Stimulated activated CD4-positive, alpha-beta T cell treated with anti-CD3 and anti-CD28 coated beads, Interleukin-2, amount 100 ng/mL, for 4 hours (primary cell): ENCODE results near the gene MAP3K5.
"Not testable (repeated sequence)": the region's sequence is repeated elsewhere in the genome, so short reads cannot be mapped to it uniquely, and the experiment has no call there.

Experiments
- DNase-seq: peaks from one replicate; pipeline ENCODE4 v3.0.0-alpha.2; 2020; ENCODE audit warnings: low read depth

Gene MAP3K5

DNA sequence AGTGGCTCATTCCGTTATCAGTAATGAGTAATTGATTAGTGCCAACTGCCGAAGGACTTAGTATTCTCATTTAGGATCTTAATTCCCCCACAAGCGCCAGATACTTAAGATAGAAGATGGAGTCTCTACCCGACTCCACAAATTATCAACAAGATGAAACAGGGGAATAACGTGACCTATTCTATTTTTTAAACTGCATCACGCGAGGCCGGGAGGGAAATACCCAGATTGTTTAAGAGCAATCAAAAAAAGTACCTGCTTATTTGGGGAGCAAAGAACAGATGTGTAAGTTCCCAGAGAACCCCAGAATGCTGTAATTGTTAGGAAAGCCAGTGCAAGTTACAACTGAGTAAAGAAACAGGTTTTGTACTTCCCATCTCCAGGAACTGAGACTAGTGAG, 1.1 kb upstream of the MAP3K5 start:
- DNase-seq = no peak

- DNase-seq = no peak
Measured at GRCh38 chr6:136792095-136792409, 225 bp downstream of the MAP3K5 start.

- DNase-seq = peak; percentile 35
Measured at GRCh38 chr6:136791296-136792094, 782 bp downstream of the MAP3K5 start.

- no peak for DNase-seq
Measured at GRCh38 chr6:136790411-136791295, 1.6 kb downstream of the MAP3K5 start.

- not testable (repeated sequence) for DNase-seq
Measured at GRCh38 chr6:136789440-136789839, 2.8 kb downstream of the MAP3K5 start.

GRCh38 chr6:136788069-136788902, 4.0 kb downstream of the MAP3K5 start:
- no peak for DNase-seq

- DNase-seq = no peak
Measured at GRCh38 chr6:136787726-136788068, 4.6 kb downstream of the MAP3K5 start.

GRCh38 chr6:136786658-136787057, 5.6 kb downstream of the MAP3K5 start:
- DNase-seq = no peak

DNA sequence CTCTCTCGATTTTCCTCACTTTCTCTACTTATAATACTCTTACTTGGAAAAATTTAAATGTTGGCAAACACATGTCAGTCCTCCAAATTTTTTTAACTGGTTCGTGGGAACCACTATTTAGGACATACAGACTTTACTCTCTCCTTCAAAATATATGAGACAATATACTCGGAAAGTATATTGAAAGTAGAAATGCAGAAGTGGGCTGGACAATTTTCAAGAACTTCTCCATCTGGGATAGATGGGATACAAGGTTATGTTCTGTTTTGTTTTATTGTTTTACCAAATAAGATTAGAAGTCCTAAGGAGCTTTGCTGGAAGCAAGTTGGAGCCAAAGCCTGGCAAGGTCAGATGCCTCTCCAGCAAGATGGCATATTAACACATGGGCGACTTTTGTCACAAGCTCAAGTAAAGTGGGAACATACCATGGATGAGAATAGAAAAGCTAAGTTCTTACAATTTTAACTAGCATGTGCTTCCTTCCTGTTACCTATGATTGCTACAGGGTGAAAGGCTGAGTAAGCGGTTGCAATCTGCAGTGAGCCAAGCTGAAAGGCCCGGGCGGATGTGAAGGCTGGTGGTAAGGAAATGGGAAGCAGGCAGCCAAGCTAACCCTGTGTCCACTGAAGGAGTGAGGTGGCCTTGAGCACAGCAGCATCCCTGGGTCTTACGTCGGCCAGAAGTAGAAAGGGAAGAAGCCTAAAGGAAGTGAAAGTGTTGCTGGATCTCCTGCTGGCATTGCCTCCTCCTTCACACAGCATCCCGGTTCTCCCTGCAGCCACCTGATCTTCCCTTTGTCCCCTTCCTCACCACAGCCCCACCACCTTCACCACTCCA, 7.1 kb downstream of the MAP3K5 start:
- DNase-seq = peak; percentile 28

DNA sequence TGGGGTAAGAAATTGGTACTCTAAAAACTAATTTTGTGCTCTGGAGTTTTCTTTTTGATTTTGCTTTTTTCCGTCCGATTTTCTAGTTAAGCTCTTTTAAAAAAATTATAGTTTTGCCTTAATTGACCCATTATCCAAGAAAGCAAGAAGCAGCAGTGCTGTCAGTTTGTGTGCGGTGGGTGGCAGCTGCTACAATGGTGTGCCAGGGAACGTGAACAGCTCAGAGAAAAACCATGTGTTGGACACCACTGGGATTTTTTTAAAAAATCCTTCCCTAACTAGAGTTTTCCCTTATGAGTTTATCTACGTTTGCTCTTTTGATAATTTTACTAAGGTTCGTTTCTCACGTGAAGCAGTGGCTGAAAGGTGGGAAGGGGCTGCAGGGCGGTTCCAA, 8.0 kb downstream of the MAP3K5 start:
- DNase-seq = no peak

GRCh38 chr6:136783495-136784270, 8.6 kb downstream of the MAP3K5 start:
- no peak for DNase-seq

GRCh38 chr6:136783021-136783420, 9.3 kb downstream of the MAP3K5 start:
- no peak for DNase-seq

GRCh38 chr6:136782021-136782770, 10.1 kb downstream of the MAP3K5 start:
- DNase-seq = no peak

- DNase-seq = no peak
Measured at GRCh38 chr6:136780972-136781371, 11.3 kb downstream of the MAP3K5 start.

DNA sequence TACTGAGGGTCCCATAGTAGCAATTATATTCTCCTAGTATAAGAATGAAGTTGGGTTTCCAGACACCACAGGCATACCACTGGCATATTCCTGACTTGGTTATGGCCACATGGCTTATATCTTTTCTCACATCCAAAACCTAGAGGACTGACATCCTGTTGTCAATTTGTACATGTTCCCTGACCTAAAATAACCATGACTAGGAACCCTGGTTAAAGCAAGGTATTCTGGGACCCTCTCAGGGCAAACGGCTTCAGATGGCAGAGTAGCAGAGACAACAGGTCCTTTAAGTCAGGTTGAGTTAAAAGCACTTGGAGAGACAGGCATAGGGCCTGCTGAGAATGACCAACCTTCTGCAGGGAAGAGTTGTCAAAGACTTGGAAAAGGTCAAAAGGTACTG, 12.6 kb downstream of the MAP3K5 start:
- no peak for DNase-seq

- DNase-seq = no peak
Measured at GRCh38 chr6:136777651-136778050, 14.6 kb downstream of the MAP3K5 start.

DNA sequence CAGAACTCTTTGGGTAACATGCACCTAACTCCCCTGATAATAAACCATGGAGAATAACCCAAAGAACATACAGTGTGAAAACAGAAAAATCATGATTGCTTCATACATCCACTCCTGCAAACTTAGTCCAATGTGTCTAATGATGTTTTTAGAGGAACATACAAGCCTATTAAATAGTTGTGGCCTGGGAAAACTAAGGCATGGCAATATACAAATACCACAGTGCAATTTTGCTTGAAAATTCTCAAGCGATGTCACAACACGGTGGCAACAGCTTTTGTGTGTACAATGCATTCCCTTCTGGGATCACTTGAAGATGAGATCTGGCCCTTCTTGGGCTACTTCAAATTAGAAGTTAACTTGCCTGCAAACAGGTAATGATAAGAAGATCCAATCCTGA, 16.7 kb downstream of the MAP3K5 start:
- DNase-seq = no peak

- DNase-seq = no peak
Measured at GRCh38 chr6:136775081-136775480, 17.2 kb downstream of the MAP3K5 start.

DNA sequence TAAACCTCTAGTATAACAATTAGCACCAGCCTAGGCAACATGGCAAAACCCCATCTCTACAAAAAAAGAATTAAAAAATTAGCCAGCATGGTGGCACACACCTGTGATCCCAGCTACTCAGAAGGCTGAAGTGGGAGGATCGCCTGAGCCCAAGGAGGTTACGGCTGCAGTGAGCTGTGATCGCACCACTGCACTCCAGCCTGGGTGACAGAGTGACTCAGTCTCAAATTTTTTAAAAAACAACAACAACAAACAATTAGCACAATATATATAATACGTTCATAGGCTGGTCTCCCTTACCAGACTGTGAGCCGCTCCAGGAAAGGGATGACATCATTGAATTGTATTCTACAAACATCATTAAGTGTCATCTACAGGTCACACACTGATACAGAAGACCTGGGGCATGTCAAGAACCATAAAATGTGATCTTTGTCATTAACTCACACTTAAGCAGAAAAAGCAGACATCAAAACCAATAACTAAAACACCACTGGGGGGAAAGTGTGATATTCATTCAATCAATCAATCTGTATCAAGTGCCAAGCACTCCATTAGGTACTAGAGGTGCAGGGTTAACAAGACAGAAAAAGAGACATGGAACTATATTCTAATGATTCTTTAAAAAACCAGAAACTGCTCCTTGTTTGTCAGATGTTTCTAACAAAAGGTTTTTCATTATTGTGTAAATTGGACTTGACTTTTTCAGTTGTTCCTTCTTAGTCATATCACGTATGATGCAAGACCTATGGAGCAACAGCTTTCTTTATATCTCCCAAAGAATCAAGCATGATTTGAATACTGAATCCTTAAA, 17.8 kb downstream of the MAP3K5 start:
- DNase-seq = no peak
